GM19467 (cell line): Measurements from ENCODE around the gene CTRB2.
"Not testable (repeated sequence)": the region's sequence is repeated elsewhere in the genome, so short reads cannot be mapped to it uniquely, and the experiment has no call there.

Experiments used
- ATAC-seq: cut with Tn5 transposase; IDR thresholded peaks from one replicate; pipeline ENCODE4 v1.9.1; 2021; ENCODE audit warnings: mild to moderate bottlenecking, moderate library complexity; ENCODE audit not compliant: unreplicated experiment

Gene CTRB2

GRCh38 chr16:75207831-75208230 lies 870 bp upstream of the CTRB2 start:
- no peak for ATAC-seq

GRCh38 chr16:75205961-75206748 lies 806 bp downstream of the CTRB2 start:
- ATAC-seq: not testable (repeated sequence)

- not testable (repeated sequence) for ATAC-seq
Observed at GRCh38 chr16:75205438-75205837, 1.5 kb downstream of the CTRB2 start.

- ATAC-seq: not testable (repeated sequence)
Observed at GRCh38 chr16:75204905-75205304, 2.1 kb downstream of the CTRB2 start.

- ATAC-seq: no peak
Observed at GRCh38 chr16:75204410-75204758, 2.6 kb downstream of the CTRB2 start.

- ATAC-seq: no peak
Observed at GRCh38 chr16:75203667-75204409, 3.1 kb downstream of the CTRB2 start.

GRCh38 chr16:75203096-75203495 lies 3.9 kb downstream of the CTRB2 start:
- no peak for ATAC-seq

GRCh38 chr16:75202069-75202590 lies 4.8 kb downstream of the CTRB2 start:
- no peak for ATAC-seq

- ATAC-seq: no peak
Observed at GRCh38 chr16:75198135-75198600, 8.8 kb downstream of the CTRB2 start.

GRCh38 chr16:75197522-75198134 lies 9.3 kb downstream of the CTRB2 start:
- no peak for ATAC-seq

- no peak for ATAC-seq
Observed at GRCh38 chr16:75196836-75197235, 10.1 kb downstream of the CTRB2 start.

GRCh38 chr16:75195811-75196790 lies 10.9 kb downstream of the CTRB2 start:
- ATAC-seq: no peak

GRCh38 chr16:75193730-75194444 lies 13.1 kb downstream of the CTRB2 start:
- no peak for ATAC-seq

- ATAC-seq: no peak
Observed at GRCh38 chr16:75193265-75193650, 13.7 kb downstream of the CTRB2 start.

GRCh38 chr16:75192606-75193264 lies 14.2 kb downstream of the CTRB2 start:
- no peak for ATAC-seq

GRCh38 chr16:75189638-75190245 lies 17.2 kb downstream of the CTRB2 start:
- ATAC-seq: no peak

- ATAC-seq: no peak
Observed at GRCh38 chr16:75188832-75189477, 18.0 kb downstream of the CTRB2 start.

GRCh38 chr16:75181630-75182029 lies 25.3 kb downstream of the CTRB2 start:
- ATAC-seq: no peak
